Activated T-helper 2 cell treated with anti-CD3 and anti-CD28 coated beads, Interferon-gamma antibody, Interleukin-2, Interleukin-4, amounts not matched to agents 10 μg/mL and 5 μg/mL and 100 μg/mL, durations not matched to agents 14 hours and 24 hours and 36 hours (primary cell): ENCODE measurements around the gene PRKAR1B. TPM values are rescaled to one million over a fixed set of nuclear protein-coding genes. Genes with fewer than 3 reads are reported as not detected.

Source experiments
- DNase-seq: peaks from one replicate; pipeline ENCODE4 v3.0.0; 2021; ENCODE audit warnings: low spot score
- H3K27ac Mint-ChIP-seq: one replicate; pipeline ENCODE4 v1.8.0; 2021; ENCODE audit warnings: mixed read lengths
- H3K27me3 Mint-ChIP-seq: one replicate; pipeline ENCODE4 v1.8.0; 2021; ENCODE audit warnings: low read depth, mixed read lengths
- H3K36me3 Mint-ChIP-seq: one replicate; pipeline ENCODE4 v1.8.0; 2021; ENCODE audit warnings: low read depth, mixed read lengths
- H3K4me1 Mint-ChIP-seq: one replicate; pipeline ENCODE4 v1.8.0; 2021; ENCODE audit warnings: low read depth, mixed read lengths
- H3K4me3 Mint-ChIP-seq: one replicate; pipeline ENCODE4 v1.8.0; 2021; ENCODE audit warnings: low read depth, mild to moderate bottlenecking, moderate library complexity, mixed read lengths
- H3K9me3 Mint-ChIP-seq: one replicate; pipeline ENCODE4 v1.8.0; 2021; ENCODE audit warnings: mixed read lengths
- intact Hi-C: fragments of 100-400 bp; cut with micrococcal nuclease; formaldehyde crosslinking; loops from one replicate; pipeline ENCODE4 v1.15.1; 2023
- total RNA-seq: library from RNA; stranded (reverse); gene quantifications from 2 replicates; pipeline ENCODE4 v1.2.3, GENCODE V29; 2022

Gene PRKAR1B
- total RNA-seq, 1 donor from 2014 or later = 38.9 TPM

GRCh38 chr7:506391-506831 is 220.7 kb downstream of the PRKAR1B start:
- intact Hi-C loops = no loop called here

DNA sequence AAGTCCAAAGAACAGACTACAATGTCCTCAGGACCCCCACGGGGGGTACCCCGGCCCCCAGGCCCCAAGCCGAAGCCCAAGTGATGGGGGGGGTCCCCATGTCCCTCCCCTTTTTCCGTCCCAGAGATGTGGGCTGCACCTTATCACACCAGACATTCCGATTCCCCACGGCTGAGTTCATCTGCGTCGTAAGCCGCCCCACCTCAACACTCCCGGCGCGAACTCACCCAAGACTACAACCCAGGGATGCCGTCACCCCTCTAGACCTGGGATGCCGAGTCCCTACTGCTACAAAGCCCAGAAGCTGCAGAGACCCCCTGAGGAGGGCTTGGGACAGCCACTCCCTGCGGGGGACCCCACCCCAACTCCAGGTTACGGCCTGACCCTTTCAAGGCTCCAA is 221.9 kb downstream of the PRKAR1B start:
- no peak overlapping the region for H3K4me3 Mint-ChIP-seq
- no peak overlapping the region for H3K27ac Mint-ChIP-seq
- intact Hi-C loops = no loop called here
- no peak for DNase-seq
- H3K4me1 Mint-ChIP-seq = no peaks in the 10 kb centered on the region
- H3K27me3 Mint-ChIP-seq = no peaks in the 10 kb centered on the region
- H3K9me3 Mint-ChIP-seq = no peaks in the 10 kb centered on the region
- H3K36me3 Mint-ChIP-seq = no peaks in the 10 kb centered on the region

More at GRCh38 chr7:506391-506831, 220.7 kb downstream of the PRKAR1B start:
- Mint-ChIP-seq H3K4me3 (no peak overlapping the region), H3K27me3 (no peaks in the 10 kb centered on the region), H3K9me3 (no peaks in the 10 kb centered on the region), H3K4me1 (no peaks in the 10 kb centered on the region), H3K27ac (no peak overlapping the region), H3K36me3 (no peaks in the 10 kb centered on the region)
- DNase-seq = no peak

DNA sequence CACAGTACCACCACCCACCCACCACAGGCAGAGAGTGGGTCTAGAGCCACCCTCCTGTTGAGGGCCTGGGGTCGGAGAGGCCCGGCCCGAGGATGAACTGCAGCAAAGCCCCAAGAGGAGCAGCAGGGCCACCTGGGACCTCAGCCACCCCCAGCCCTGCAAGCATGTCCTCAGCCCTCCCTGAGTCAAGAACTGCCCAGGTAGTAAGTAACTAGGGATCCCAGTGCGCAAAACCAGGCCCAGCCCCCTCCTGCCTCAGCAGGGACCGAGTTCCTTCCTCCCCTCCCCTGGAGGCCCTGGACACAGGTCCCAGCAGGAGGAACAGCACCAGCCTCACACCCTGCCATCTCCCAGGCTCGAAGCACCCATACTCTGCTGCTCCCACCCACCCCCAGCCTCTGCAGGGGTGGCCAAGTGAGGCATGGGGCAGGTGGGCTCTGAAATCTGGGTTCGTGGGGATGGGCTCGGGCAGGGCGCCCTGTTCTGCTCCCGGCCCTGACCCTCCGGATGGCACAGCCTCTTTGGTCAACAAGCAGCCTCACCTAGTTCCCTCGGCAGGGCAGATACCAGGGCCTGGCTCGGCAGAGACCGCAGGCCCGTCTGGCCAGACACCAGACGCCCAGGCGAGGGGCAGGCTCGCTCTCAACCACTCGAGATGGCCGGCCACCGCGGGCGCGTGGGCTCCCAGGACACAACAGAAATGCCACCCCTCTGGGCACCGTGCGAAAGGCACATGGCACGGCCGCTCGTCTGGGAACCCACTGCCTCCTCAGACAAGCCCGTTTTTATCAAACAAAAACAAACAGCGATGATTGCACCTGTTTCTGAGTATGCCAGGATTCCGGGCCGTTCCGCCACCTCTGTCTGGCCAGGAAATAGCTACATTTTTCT is 222.6 kb downstream of the PRKAR1B start:
- no peaks in the 10 kb centered on the region for H3K27me3 Mint-ChIP-seq
- no peak for DNase-seq
- no peaks in the 10 kb centered on the region for H3K4me1 Mint-ChIP-seq
- no peak overlapping the region for H3K27ac Mint-ChIP-seq
- intact Hi-C loops = no loop called here
- no peak overlapping the region for H3K4me3 Mint-ChIP-seq
- H3K36me3 Mint-ChIP-seq = no peaks in the 10 kb centered on the region
- H3K9me3 Mint-ChIP-seq = no peaks in the 10 kb centered on the region

DNA sequence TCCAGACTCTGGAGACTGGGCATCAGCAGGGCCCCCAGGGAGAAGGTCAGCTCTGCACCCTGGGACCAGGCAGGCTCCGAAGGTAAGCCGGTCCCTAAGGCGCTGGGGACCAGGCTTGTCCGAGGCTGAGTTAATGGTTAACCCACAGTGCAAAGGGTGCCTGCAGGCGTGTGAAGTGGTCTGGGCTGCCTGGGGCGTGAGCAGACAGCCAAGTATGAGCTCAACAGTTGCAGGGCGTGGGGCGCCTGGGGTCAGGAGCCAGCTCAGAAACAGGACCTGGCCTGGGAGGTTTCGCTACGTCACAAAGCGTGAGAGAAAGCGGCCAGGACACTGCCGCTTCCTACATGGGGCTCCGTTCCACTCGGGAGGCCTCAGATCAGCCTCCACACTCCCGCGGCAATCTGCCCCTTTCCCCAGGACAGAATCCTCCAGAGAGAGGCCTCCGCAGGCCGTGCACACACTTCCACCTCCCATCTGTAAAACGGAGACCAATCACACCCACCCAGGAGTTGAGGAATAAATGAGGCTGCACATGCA is 223.4 kb downstream of the PRKAR1B start:
- Mint-ChIP-seq H3K27me3 (no peaks in the 10 kb centered on the region), H3K4me3 (no peak overlapping the region), H3K27ac (no peak overlapping the region), H3K9me3 (no peaks in the 10 kb centered on the region), H3K4me1 (no peaks in the 10 kb centered on the region), H3K36me3 (no peaks in the 10 kb centered on the region)
- intact Hi-C loops = no loop called here
- no peak for DNase-seq

DNA sequence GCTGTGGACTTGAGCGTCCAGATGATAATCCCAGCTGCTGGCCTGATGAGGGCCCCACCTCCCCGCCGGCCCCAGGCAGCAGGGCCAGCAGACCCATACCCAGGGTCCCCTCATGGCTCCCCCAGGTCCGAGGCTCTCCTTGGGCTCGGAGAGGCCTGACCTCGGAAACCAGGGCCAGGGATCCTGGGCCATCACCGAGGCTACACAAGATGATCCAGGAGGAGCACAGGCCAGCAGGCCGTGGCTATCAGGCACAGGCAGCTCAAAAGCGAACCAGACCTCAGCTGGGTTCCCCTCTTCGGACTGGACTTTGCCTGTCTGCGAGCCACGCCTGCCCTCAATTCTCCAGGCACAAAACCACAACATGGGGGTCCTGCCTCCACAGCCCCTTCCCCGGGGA is 224.8 kb downstream of the PRKAR1B start:
- Mint-ChIP-seq H3K36me3 (no peaks in the 10 kb centered on the region), H3K27ac (no peak overlapping the region), H3K4me3 (no peak overlapping the region), H3K27me3 (no peaks in the 10 kb centered on the region), H3K9me3 (no peaks in the 10 kb centered on the region), H3K4me1 (no peaks in the 10 kb centered on the region)
- DNase-seq = no peak
- intact Hi-C loops = no loop called here

- H3K4me3 Mint-ChIP-seq = no peak overlapping the region
- no peaks in the 10 kb centered on the region for H3K4me1 Mint-ChIP-seq
- intact Hi-C loops = no loop called here
- H3K27ac Mint-ChIP-seq = no peak overlapping the region
- no peak for DNase-seq
- H3K27me3 Mint-ChIP-seq = no peaks in the 10 kb centered on the region
- no peaks in the 10 kb centered on the region for H3K9me3 Mint-ChIP-seq
- no peaks in the 10 kb centered on the region for H3K36me3 Mint-ChIP-seq
Observed at GRCh38 chr7:501526-501925, 225.6 kb downstream of the PRKAR1B start.

DNA sequence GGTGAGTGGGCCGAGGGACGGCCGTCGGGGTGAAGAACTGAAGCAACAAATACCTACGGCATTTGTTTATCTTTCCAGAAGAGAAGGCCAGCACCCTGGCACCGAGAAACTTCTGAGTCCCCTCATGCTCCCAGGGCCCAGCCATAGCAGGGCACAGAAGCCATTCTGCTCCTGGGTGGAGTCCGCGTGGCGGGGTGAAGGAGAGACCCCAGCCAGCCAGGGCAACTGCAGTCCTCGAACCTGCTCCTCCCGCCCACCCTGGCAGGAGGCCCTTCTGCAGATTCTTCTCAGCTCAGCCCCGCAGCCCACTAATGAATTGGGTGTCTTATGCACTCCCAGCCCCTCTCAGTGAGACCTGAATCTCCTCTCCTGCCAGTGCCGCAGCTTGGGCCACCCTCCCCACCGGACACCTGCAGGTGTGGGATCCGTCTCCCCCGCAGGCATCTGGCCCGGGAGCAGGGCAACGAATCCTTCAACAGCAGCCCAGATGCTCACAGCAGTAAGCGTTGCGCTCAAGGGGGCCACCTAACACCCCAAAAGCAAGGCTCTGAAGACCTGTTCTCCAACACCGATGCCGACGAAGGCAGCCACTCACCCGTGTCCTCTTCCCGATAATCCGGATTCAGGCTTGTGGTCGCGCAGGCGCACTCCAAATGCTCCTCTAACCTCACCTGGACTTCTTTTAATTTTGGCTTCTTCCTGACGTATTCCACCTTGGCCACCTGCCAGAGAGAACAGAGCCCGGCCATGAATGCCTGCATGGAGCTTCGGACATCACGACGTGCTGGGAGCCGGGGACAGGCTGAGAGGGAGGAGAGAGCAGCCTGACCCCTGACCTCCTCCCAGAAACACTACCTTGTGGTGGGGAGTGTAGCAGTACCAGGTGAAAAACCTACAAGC is 226.3 kb downstream of the PRKAR1B start:
- Mint-ChIP-seq H3K4me1 (no peaks in the 10 kb centered on the region), H3K27me3 (no peaks in the 10 kb centered on the region), H3K4me3 (no peak overlapping the region), H3K27ac (no peak overlapping the region), H3K9me3 (no peaks in the 10 kb centered on the region), H3K36me3 (no peaks in the 10 kb centered on the region)
- no peak for DNase-seq
- intact Hi-C loops = no loop called here

- Mint-ChIP-seq H3K27ac (no peak overlapping the region), H3K4me3 (no peak overlapping the region), H3K27me3 (no peaks in the 10 kb centered on the region), H3K9me3 (no peaks in the 10 kb centered on the region), H3K4me1 (no peaks in the 10 kb centered on the region), H3K36me3 (no peaks in the 10 kb centered on the region)
- DNase-seq = no peak
- intact Hi-C loops = no loop called here
Observed at GRCh38 chr7:499853-500485, 227.1 kb downstream of the PRKAR1B start.

Other genes starting within 250 kb of the PRKAR1B start
- 10.6 and 11.9 TPM in 2 replicates for gene PDGFA, start 207.4 kb downstream of the PRKAR1B start, total RNA-seq
- 41.5 and 41.7 TPM in 2 replicates for gene DNAAF5, start 582 bp downstream of the PRKAR1B start, total RNA-seq
- gene SUN1, start 105.2 kb upstream of the PRKAR1B start, total RNA-seq = 87.7 TPM in 2 replicates
- gene GET4, start 149.3 kb upstream of the PRKAR1B start, total RNA-seq = 32.2 and 35.9 TPM in 2 replicates
- gene ADAP1, start 227.4 kb upstream of the PRKAR1B start, total RNA-seq = 62.8 and 65.2 TPM in 2 replicates
- 15.0 and 17.2 TPM in 2 replicates for gene COX19, start 248.3 kb upstream of the PRKAR1B start, total RNA-seq